Stimulated activated naive CD8-positive, alpha-beta T cell treated with anti-CD3 and anti-CD28 coated beads, Interleukin-15, Interleukin-2, amounts not matched to agents 100 ng/mL and 50 ng/mL, for 24 hours (primary cell): ENCODE results near the gene AGAP1.

ENCODE experiments used
- H3K27ac Mint-ChIP-seq: one replicate; pipeline ENCODE4 v1.8.0; 2021; ENCODE audit warnings: mild to moderate bottlenecking, mixed read lengths
- H3K27me3 Mint-ChIP-seq: one replicate; pipeline ENCODE4 v1.8.0; 2021; ENCODE audit warnings: mixed read lengths
- H3K36me3 Mint-ChIP-seq: one replicate; pipeline ENCODE4 v1.8.0; 2021; ENCODE audit warnings: low read depth, mixed read lengths
- H3K4me1 Mint-ChIP-seq: one replicate; pipeline ENCODE4 v1.8.0; 2021; ENCODE audit warnings: low read depth, mixed read lengths
- H3K4me3 Mint-ChIP-seq: one replicate; pipeline ENCODE4 v1.8.0; 2021; ENCODE audit warnings: mild to moderate bottlenecking, mixed read lengths
- H3K9me3 Mint-ChIP-seq: one replicate; pipeline ENCODE4 v1.8.0; 2021; ENCODE audit warnings: mixed read lengths

The AGAP1 gene

DNA sequence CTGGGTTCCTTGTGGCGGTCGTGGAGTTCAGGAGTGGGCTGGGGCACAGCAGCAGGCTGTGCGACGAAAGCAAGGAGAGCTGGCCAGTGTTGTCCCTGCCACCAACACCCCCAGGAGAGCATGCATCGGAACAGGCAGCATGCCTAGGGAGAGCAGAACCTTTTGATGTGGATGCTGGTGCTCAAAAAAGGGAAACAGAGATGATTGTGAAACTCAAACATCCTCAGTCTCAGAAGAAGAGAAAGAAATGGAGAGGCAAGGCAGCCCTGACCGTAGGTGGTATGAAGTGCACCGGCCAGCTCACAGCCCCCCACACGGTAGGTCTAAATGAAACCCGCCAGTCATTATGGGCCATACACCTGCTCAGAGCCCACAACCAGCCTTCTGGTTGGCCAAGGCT, 420.9 kb downstream of the AGAP1 start:
- no peaks in the 10 kb centered on the region for H3K36me3 Mint-ChIP-seq
- peaks cover 8% of the 10 kb centered on the region for H3K9me3 Mint-ChIP-seq

DNA sequence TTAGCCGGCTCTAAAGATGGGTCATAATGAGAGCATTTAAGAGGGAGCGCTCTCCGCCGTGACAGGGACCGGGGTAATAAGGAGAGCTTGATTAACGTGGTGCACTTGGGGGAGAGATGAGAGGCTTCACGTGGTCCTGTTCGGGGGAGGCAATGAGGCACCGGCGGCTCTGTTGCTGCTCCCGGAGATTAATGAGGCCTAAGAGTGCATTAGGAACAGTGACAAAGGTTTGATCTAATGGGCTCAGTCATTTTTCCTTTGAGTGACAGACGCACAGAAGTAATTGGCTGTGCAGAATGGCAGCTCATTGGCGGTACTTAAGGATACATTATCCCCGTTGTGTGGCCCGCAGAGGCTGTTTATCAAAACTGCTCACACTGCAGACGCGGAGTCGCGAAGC, 423.7 kb downstream of the AGAP1 start:
- H3K4me1 Mint-ChIP-seq = no peaks in the 10 kb centered on the region
- H3K36me3 Mint-ChIP-seq = no peaks in the 10 kb centered on the region
- peaks cover 8% of the 10 kb centered on the region for H3K9me3 Mint-ChIP-seq
- peaks cover 12% of the 10 kb centered on the region for H3K27me3 Mint-ChIP-seq
- H3K27ac Mint-ChIP-seq = no peak overlapping the region
- H3K4me3 Mint-ChIP-seq = no peak overlapping the region

More for the DNA sequence above, 420.9 kb downstream of the AGAP1 start:
- Mint-ChIP-seq H3K27ac (no peak overlapping the region), H3K4me3 (no peak overlapping the region), H3K4me1 (no peaks in the 10 kb centered on the region), H3K27me3 (peaks cover 12% of the 10 kb centered on the region)

DNA sequence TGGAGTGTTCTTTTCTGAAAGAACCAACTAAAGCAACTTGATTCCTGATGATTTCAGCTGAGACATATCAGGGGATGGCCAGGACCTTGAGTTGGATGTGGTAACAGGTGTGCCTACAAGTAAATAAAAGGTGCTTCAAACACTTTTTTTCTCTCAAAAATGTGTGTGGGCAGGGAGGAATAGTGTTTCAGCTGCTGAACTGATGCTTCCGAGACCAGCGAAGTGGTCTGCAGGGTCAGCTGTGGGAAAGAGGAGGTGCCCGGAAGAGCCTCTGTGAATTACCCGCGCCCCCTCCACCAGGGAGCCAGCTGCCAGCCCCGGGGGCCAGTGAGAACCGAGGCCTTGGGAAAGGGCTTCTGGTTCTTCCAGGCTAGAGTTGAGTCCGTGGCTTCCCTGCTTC, 425.0 kb downstream of the AGAP1 start:
- Mint-ChIP-seq H3K9me3 (peaks cover 8% of the 10 kb centered on the region), H3K4me3 (no peak overlapping the region), H3K27me3 (peaks cover 8% of the 10 kb centered on the region), H3K4me1 (no peaks in the 10 kb centered on the region), H3K36me3 (no peaks in the 10 kb centered on the region), H3K27ac (no peak overlapping the region)

DNA sequence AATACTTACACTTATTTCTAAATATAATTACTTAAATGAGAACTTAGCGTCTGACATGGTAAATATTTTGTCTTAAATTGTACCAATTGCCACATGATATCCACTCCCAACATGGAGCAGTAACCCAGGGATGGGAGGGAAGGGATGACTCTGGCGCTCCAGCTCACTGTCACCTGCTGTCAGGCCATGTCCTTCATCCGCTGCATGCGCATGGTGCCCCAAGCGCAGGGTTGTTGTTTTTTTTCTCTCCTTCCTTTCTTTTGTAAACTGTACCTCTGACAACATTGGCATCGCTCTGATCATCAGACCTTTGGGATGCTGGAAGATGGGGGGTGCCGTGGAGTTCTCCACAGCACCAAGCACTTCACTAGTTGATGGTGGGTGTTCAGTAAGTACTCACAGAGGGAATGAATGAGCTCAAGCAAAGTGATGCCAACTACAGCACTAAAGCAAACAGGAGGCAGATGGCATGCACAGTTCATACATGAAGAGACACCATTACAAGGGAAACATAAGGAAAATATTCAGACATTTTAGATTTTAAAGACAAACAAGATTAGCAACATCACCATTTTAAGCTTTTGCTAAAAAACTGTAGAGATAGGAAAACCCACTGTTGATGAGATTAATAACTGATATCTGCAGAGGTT, 426.5 kb downstream of the AGAP1 start:
- Mint-ChIP-seq H3K9me3 (no peaks in the 10 kb centered on the region), H3K27me3 (no peaks in the 10 kb centered on the region), H3K36me3 (no peaks in the 10 kb centered on the region), H3K4me1 (no peaks in the 10 kb centered on the region), H3K27ac (no peak overlapping the region), H3K4me3 (no peak overlapping the region)

DNA sequence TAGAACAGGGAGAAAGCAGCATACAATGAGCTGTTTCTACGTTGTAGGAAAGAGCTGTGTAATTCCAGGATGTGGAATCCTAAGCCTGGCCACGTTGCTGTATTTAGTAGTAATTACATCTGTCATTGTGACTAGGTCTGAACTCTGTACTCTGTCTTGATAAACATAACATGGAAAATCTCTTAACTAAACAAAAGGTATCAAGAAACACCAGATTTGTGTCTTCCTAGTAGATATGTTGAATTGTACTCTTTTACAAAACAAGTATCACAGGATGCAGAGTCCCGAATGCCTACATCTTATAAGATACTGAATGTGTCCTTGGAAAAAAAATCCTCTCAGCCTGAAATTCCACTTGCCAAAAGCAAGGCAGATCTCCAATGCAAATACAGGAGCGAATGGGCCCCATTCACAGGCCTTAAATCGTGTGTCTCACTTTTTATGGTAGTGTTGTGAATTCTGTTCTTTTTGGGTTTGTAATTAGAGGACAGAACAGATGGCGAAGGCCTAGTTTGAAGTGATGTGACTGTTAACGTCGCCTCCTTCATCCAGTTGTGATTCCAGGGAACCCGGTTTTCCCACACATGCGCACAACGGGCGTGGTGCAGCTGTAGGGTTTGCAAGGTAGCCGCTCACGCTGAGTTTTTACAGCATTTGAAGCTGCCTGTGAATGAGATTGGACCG, 427.8 kb downstream of the AGAP1 start:
- H3K27me3 Mint-ChIP-seq = no peaks in the 10 kb centered on the region
- no peaks in the 10 kb centered on the region for H3K36me3 Mint-ChIP-seq
- H3K9me3 Mint-ChIP-seq = no peaks in the 10 kb centered on the region
- H3K27ac Mint-ChIP-seq = no peak overlapping the region
- no peak overlapping the region for H3K4me3 Mint-ChIP-seq
- no peaks in the 10 kb centered on the region for H3K4me1 Mint-ChIP-seq

DNA sequence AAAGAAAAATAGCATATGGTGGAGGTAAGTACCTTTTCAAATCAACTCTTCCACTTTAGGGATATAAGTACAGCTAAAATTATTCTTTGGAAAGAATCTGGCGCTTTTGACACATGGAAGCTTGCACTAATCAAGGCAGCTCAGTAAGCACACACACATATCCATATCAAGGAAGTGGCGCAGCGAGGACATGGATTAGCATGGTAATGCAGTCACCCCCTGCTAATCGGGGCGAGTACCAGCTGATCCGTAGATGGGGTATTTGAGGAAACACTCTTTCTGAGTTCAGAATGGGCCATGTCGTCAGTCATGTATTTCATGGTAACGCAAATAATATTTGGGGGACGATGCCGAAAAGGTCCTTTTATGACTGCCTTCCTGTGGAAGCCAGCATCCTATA, 429.0 kb downstream of the AGAP1 start:
- Mint-ChIP-seq H3K9me3 (no peaks in the 10 kb centered on the region), H3K4me3 (no peak overlapping the region), H3K36me3 (no peaks in the 10 kb centered on the region), H3K27ac (no peak overlapping the region), H3K27me3 (no peaks in the 10 kb centered on the region), H3K4me1 (no peaks in the 10 kb centered on the region)

DNA sequence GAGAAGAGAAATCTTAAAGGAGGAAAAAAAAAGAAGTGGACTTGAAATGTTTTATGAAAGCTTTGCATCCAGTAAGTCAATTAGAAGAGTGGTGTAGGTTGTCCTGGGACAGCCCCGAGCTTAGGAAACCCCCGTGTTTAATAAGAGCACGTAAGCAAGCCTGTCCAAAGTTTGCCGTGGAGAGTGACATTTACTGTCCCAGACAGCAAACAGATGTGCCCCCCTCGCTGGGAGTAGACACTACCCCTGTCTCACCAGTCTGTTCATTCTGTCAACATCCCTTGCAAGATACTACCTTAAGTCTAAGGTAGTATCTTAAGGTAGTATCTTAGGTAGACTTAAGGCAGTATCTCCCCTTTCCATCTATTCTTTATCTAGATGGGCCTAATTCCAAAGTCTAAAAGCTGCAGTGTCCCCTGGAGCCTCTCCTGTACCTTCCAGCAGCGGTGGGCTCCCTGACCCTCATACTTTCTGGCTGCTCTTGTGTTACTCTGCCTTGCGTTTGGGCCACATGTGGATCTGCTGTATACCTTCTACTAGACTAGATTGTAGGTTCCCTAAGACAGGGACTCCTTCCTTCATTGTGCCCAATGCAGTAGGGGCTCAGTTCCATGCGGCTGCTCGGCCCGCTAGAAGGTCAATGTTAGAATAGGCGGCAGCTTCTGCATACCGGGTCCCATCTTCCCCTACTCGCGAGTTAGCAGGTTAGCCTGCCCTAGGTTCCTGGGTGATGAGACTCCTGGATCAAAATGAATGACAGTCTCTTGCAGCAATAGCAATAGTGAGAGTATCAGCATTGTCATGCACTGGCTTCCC, 430.2 kb downstream of the AGAP1 start:
- H3K4me3 Mint-ChIP-seq = no peak overlapping the region
- H3K27me3 Mint-ChIP-seq = no peaks in the 10 kb centered on the region
- H3K27ac Mint-ChIP-seq = no peak overlapping the region
- no peaks in the 10 kb centered on the region for H3K4me1 Mint-ChIP-seq
- H3K36me3 Mint-ChIP-seq = no peaks in the 10 kb centered on the region
- H3K9me3 Mint-ChIP-seq = no peaks in the 10 kb centered on the region

DNA sequence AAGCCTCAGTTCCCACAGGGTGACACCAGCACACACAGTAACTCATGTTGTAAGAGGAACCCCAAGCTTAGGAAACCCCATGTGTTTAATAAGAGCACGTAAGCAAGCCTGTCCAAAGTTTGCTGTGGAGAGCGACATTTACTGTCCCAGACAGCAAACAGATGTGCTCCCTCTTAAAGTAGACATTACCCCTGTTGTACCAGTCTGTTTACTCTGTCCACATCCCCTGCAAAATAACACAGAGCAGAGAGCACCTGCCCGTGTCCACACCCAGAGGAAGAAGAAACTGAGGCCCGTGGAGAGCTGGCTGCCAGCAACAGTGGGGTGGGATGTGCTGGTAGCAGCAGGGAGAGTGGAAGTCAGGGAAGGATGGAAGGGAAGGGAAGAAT, 430.8 kb downstream of the AGAP1 start:
- Mint-ChIP-seq H3K4me1 (no peaks in the 10 kb centered on the region), H3K9me3 (no peaks in the 10 kb centered on the region)

DNA sequence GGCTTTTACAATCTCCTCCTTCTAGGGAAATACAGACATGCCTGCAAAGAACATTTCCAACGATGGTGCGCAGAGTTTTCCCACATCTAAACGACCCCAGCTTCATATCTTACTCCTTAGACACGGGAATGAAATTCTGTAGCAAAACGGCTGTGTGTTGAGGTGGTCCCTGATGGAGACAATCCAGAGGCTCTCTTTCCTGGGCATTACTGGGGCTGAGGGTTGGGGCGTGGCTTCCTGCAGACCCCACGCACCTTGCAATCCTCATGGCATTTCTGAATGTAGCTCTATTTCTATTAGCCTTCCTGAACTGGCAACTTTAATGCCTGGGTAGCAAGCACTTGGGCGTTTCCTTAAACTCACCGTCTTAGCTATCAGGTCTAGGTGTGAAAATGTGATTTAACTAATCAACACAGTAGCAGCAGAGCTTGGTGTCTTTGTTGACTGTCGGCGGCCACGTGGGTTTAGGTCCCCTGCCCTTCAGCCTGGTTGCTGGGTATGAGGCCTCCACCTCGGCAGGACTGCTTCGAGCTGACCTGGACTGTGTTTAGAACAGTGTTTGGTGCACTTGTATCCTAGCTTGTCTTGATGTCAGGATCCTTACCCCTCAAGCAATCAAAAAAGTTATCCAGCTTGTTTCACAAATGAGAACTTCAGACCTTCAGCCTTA, 431.5 kb downstream of the AGAP1 start:
- Mint-ChIP-seq H3K36me3 (no peaks in the 10 kb centered on the region), H3K4me3 (no peak overlapping the region), H3K4me1 (no peaks in the 10 kb centered on the region), H3K9me3 (no peaks in the 10 kb centered on the region), H3K27me3 (no peaks in the 10 kb centered on the region), H3K27ac (no peak overlapping the region)

More for the DNA sequence above, 430.8 kb downstream of the AGAP1 start:
- Mint-ChIP-seq H3K4me3 (no peak overlapping the region), H3K27me3 (no peaks in the 10 kb centered on the region), H3K36me3 (no peaks in the 10 kb centered on the region), H3K27ac (no peak overlapping the region)

DNA sequence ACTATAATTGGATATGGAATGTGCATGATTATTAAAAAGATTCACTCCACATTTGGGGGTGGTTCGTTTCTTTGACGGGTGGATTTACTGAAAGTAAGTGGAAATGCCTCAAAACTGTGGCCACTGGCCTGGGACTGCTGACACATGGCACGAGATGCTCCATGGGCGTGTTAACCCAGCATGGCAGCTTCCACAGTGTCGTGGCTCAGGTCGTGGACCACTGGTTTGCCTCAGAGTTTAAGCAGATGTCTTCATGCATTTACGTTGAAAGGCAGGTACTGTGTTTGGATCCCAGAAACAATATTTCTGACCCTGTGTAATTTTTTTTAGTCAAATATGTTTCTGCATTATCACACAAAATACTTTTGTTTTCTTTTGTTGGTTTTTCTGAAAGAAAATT, 432.4 kb downstream of the AGAP1 start:
- H3K36me3 Mint-ChIP-seq = no peaks in the 10 kb centered on the region
- no peak overlapping the region for H3K27ac Mint-ChIP-seq
- H3K4me3 Mint-ChIP-seq = no peak overlapping the region
- H3K4me1 Mint-ChIP-seq = no peaks in the 10 kb centered on the region
- H3K27me3 Mint-ChIP-seq = no peaks in the 10 kb centered on the region
- H3K9me3 Mint-ChIP-seq = no peaks in the 10 kb centered on the region

DNA sequence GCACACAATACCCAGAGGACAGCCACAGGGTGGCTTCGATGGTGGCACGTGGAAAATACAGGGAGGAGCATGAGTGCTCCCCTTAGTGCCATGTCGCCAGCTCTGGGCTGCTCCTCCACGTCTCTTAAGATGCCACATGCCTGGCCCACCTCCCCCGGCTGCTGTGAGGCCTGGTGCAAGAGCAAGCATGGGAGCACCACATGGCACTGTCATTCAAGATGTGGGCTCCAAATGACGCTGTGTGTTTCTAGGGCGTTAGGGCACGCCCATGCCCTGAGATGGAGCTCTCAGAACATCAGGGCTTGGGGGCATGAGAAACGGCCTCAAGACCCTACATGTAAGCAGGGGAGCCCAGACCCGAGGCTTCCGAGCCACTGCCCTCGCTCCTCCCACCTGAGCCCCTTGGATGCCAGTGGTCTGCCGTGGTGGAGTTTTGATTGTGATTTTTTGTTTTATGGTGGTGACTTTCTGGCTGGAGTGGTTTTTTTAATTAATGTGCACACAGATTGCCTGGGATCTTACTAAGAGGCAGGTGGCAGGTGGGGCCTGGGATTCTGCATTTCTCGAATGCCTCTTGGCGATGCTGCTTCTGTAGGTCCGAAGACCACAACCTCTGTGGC, 435.0 kb downstream of the AGAP1 start:
- H3K36me3 Mint-ChIP-seq = no peaks in the 10 kb centered on the region
- no peaks in the 10 kb centered on the region for H3K27me3 Mint-ChIP-seq
- H3K4me3 Mint-ChIP-seq = no peak overlapping the region
- no peaks in the 10 kb centered on the region for H3K4me1 Mint-ChIP-seq
- H3K27ac Mint-ChIP-seq = no peak overlapping the region
- H3K9me3 Mint-ChIP-seq = no peaks in the 10 kb centered on the region

DNA sequence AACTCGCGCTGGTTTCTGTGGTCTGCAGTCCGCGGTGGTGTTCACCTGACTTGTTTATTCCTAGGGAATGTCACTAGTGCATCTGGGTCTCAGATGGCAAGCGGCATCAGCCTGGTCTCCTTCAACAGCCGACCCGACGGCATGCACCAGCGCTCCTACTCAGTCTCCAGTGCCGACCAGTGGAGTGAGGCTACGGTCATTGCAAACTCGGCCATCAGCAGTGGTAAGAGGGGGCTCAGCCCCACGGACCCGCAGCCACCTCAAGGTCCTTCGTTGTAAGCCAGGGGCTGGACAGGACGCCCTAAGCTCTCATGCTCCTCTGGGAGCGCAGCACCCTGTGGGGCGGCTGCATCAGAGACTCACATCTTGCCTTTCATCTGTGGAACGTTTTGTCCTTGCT, 436.9 kb downstream of the AGAP1 start:
- H3K4me3 Mint-ChIP-seq = no peak overlapping the region
- no peaks in the 10 kb centered on the region for H3K4me1 Mint-ChIP-seq
- no peaks in the 10 kb centered on the region for H3K36me3 Mint-ChIP-seq
- no peaks in the 10 kb centered on the region for H3K27me3 Mint-ChIP-seq
- H3K27ac Mint-ChIP-seq = no peak overlapping the region
- no peaks in the 10 kb centered on the region for H3K9me3 Mint-ChIP-seq

DNA sequence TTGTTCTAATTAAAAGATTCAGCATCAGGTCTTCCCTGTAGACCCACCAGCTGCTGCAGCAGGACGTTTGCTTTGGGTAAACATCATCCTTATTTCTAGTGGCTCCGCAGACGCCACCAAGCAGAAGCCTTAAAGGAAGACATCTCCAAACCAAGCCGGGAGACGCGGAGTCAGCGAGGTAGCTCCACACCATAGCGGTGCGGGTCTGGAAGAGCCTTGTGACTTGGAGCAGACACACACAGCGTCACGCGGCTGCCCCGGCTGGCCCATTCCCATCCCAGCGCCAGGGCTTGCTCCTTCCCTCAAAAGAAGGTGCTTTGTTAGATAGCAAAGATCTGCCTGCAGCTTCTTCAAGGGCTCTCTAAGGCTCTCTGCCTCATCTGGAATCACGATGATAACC, 437.8 kb downstream of the AGAP1 start:
- Mint-ChIP-seq H3K36me3 (no peaks in the 10 kb centered on the region), H3K27me3 (no peaks in the 10 kb centered on the region), H3K27ac (no peak overlapping the region), H3K4me3 (no peak overlapping the region), H3K9me3 (peaks cover 8% of the 10 kb centered on the region), H3K4me1 (no peaks in the 10 kb centered on the region)

DNA sequence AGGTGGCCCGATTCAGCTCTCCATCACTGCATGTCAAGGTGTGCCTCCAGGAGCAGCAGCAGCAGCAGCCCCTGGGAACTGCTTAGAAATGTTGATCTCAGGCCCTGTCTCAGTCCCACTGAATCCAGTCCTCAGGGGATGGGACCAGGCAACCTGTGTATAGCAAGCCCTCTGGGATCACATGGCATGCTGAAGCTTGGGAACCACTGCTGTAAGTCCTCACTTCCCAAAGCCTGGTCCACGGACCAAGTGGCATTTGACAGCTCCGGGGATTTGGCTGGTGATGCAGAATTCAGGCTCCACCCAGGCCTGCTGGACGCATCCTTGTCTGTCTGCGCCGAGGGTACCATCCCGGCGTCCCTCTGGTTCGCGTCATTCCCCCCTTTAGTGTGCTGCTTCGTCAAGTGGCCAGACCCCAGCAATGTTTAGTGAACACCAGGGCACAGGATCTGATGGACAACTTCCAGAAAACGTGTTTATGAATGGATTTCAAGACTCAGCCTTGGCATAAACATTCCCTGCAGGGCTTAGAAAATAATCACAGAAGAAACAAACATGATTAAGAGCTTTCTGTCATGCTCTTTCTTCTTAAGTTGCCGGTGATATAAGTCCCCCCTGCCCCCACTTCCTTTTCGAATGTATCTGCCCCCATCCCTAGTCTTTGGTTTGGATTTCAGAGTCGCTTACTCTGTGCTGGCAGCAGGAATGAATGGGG, 440.4 kb downstream of the AGAP1 start:
- no peaks in the 10 kb centered on the region for H3K36me3 Mint-ChIP-seq
- H3K27ac Mint-ChIP-seq = no peak overlapping the region
- H3K4me1 Mint-ChIP-seq = no peaks in the 10 kb centered on the region
- H3K4me3 Mint-ChIP-seq = no peak overlapping the region
- peaks cover 10% of the 10 kb centered on the region for H3K9me3 Mint-ChIP-seq
- no peaks in the 10 kb centered on the region for H3K27me3 Mint-ChIP-seq
